HepG2 (cell line): ENCODE data around the gene TBC1D14. TPM values are rescaled to one million over a fixed set of nuclear protein-coding genes. Genes with fewer than 3 reads are reported as not detected.
A peak's percentile ranks its signal among the peaks of the same experiment; 100 is the strongest.

Experiments
- ATM ChIP-seq: fragments of 450-650 bp; IDR thresholded peaks from 2 replicates; pipeline ENCODE4 v1.7.1; 2017; ENCODE audit warnings: mild to moderate bottlenecking, borderline replicate concordance
- CCAR2 ChIP-seq: fragments of 200-400 bp; formaldehyde crosslinking; optimal IDR thresholded peaks from 2 replicates; pipeline ENCODE3; 2018; ENCODE audit warnings: low read depth, mild to moderate bottlenecking, low read length, moderate library complexity
- FOXJ3 ChIP-seq: sonication (generic); formaldehyde crosslinking; IDR thresholded peaks from 2 replicates; pipeline ENCODE4 v1.4.0; 2020; ENCODE audit warnings: missing genetic modification reagents, mild to moderate bottlenecking, borderline replicate concordance
- GABPB1 ChIP-seq: IDR thresholded peaks from 2 replicates; pipeline ENCODE4 v1.6.1; 2016; ENCODE audit warnings: mild to moderate bottlenecking, missing genetic modification reagents, moderate library complexity, missing compliant biosample characterization
- JARID2 ChIP-seq: sonication (generic); formaldehyde crosslinking; IDR thresholded peaks from 2 replicates; pipeline ENCODE4 v1.8.1; 2023; ENCODE audit warnings: missing genetic modification reagents, inconsistent platforms; ENCODE audit not compliant: insufficient replicate concordance
- KMT2A ChIP-seq: sonication (generic); formaldehyde crosslinking; IDR thresholded peaks from 2 replicates; pipeline ENCODE4 v1.4.0; 2020; ENCODE audit warnings: missing genetic modification reagents
- MBD4 ChIP-seq: IDR thresholded peaks from 2 replicates; pipeline ENCODE4 v1.6.1; 2012; ENCODE audit warnings: low read length, inconsistent platforms, borderline replicate concordance
- MTA1 ChIP-seq: sonication (generic); formaldehyde crosslinking; IDR thresholded peaks from 2 replicates; pipeline ENCODE4 v1.4.0; 2020; ENCODE audit warnings: missing genetic modification reagents, mild to moderate bottlenecking, borderline replicate concordance
- NCOA5 ChIP-seq: sonication (generic); formaldehyde crosslinking; IDR thresholded peaks from 2 replicates; pipeline ENCODE4 v1.4.0; 2020; ENCODE audit warnings: missing genetic modification reagents
- POGZ ChIP-seq: sonication (generic); formaldehyde crosslinking; IDR thresholded peaks from 2 replicates; pipeline ENCODE4 v1.4.0; 2020; ENCODE audit warnings: mild to moderate bottlenecking, missing genetic modification reagents
- SIX4 ChIP-seq: sonication (generic); formaldehyde crosslinking; IDR thresholded peaks from 2 replicates; pipeline ENCODE4 v1.4.0; 2020; ENCODE audit warnings: missing genetic modification reagents
- SNRNP70 ChIP-seq: fragments of 200-400 bp; formaldehyde crosslinking; IDR thresholded peaks from 2 replicates; pipeline ENCODE4 v1.6.1; 2017; ENCODE audit warnings: mild to moderate bottlenecking, low read depth, low read length, moderate library complexity
- ZNF557 ChIP-seq: sonication (generic); formaldehyde crosslinking; IDR thresholded peaks from 2 replicates; pipeline ENCODE4 v1.4.0; 2020; ENCODE audit warnings: missing genetic modification reagents
- polyA plus RNA-seq, 8 experiments: library from polyadenylated mRNA; depleted of rRNA in 3 of 8; stranded (reverse) in 7 of 8; unstranded in 1 of 8; fragments of >200 nt; fragmentation: Illumina TruSeq in 4 of 8; extraction: Trizol in 4 of 8; gene quantifications; 2 replicates each; pipeline versions ENCODE4 v1.2.1 to v1.2.3, GENCODE V29; 2011 to 2016; ENCODE audit warnings: low read depth in 4 of 8, missing spikeins in 1 of 8, mixed read lengths in 1 of 8; ENCODE audit not compliant: insufficient read depth in 1 of 8
- total RNA-seq, 5 experiments: library from RNA; depleted of rRNA; stranded (reverse); fragments of >200 nt; fragmentation: Illumina TruSeq; extraction: Trizol; gene quantifications; 2 replicates each; pipeline ENCODE4 v1.2.3, GENCODE V29; 2016; ENCODE audit warnings: low read depth in 1 of 5
- TF ChIP-seq, protein P1 (sequence below): sonication (generic); formaldehyde crosslinking; IDR thresholded peaks from 2 replicates; pipeline ENCODE4 v1.4.0; 2020; ENCODE audit warnings: mild to moderate bottlenecking, low read depth, missing genetic modification reagents
- TF ChIP-seq, protein P2 (sequence below): sonication (generic); formaldehyde crosslinking; IDR thresholded peaks from 2 replicates; pipeline ENCODE4 v1.4.0; 2020; ENCODE audit warnings: missing genetic modification reagents
- TF ChIP-seq, protein P3 (sequence below): sonication (generic); formaldehyde crosslinking; IDR thresholded peaks from 2 replicates; pipeline ENCODE4 v1.4.0; 2020; ENCODE audit warnings: missing genetic modification reagents, mild to moderate bottlenecking, borderline replicate concordance
- TF ChIP-seq, protein P4 (sequence below), 2 experiments: sonication (generic) in 1 of 2; formaldehyde crosslinking in 1 of 2; IDR thresholded peaks; 2 replicates each; pipeline versions ENCODE4 v1.5.1 to v1.6.1; 2011 to 2020; ENCODE audit warnings: borderline replicate concordance in 1 of 2, low read depth in 1 of 2, low read length in 1 of 2, mild to moderate bottlenecking in 1 of 2, missing genetic modification reagents in 1 of 2, moderate library complexity in 1 of 2
- TF ChIP-seq, protein P5 (sequence below): sonication (generic); formaldehyde crosslinking; IDR thresholded peaks from 2 replicates; pipeline ENCODE4 v1.8.0; 2022; ENCODE audit warnings: mild to moderate bottlenecking, missing genetic modification reagents, moderate library complexity
- TF ChIP-seq, protein P6 (sequence below): sonication (generic); formaldehyde crosslinking; IDR thresholded peaks from 2 replicates; pipeline ENCODE4 v1.8.0; 2022; ENCODE audit warnings: missing genetic modification reagents, mild to moderate bottlenecking, borderline replicate concordance
- TF ChIP-seq, protein P7 (sequence below): sonication (generic); formaldehyde crosslinking; IDR thresholded peaks from 2 replicates; pipeline ENCODE4 v1.5.0; 2020; ENCODE audit warnings: missing genetic modification reagents

The TBC1D14 gene
- total and polyA plus RNA-seq, 2 of the 13 experiments (the other 11 are each of a cell fraction or from before 2014, with no cell fraction given), result 29.5 to 46.5 TPM

DNA sequence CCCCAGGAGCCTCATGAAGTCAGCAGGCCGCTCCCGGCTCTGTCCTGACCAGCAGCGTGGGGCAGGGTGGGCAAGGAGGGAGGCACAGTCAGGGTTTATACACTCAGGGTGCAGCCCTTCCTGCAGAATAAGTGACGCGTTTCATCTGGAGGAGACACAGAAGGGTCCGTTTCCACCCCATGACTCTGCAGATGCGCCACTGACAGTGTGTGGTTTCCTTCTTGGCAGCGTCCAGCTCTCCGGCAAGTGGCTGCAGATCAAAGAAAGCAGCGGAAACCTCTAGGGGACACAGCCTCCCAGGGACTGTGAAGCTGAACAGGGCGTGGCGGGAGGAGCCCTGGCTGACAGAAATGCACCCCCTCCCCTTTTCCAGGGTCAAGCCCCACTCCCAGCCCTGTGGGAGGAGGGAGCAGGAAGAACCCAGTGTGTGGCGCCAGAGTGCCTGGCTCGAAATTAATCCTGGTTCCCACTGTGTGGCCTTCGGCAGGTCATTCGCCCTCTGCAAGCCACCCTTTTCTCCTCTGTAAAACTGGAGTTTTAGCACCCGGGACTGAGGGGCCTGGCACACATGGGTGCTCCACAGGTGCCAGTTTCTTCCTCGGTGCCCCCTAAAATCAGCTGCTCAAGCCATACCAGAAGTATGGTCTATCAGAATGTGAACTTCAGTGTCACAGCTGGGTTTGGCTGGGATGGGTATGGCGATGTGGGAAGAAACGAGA, 17.3 kb upstream of the TBC1D14 start (continued):
- TF ChIP-seq, protein P1, sequence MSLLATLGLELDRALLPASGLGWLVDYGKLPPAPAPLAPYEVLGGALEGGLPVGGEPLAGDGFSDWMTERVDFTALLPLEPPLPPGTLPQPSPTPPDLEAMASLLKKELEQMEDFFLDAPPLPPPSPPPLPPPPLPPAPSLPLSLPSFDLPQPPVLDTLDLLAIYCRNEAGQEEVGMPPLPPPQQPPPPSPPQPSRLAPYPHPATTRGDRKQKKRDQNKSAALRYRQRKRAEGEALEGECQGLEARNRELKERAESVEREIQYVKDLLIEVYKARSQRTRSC, result no peak; the same call in 1 of the 2 replicates
- TF ChIP-seq, protein P2, sequence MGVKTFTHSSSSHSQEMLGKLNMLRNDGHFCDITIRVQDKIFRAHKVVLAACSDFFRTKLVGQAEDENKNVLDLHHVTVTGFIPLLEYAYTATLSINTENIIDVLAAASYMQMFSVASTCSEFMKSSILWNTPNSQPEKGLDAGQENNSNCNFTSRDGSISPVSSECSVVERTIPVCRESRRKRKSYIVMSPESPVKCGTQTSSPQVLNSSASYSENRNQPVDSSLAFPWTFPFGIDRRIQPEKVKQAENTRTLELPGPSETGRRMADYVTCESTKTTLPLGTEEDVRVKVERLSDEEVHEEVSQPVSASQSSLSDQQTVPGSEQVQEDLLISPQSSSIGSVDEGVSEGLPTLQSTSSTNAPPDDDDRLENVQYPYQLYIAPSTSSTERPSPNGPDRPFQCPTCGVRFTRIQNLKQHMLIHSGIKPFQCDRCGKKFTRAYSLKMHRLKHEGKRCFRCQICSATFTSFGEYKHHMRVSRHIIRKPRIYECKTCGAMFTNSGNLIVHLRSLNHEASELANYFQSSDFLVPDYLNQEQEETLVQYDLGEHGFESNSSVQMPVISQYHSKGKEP, result no peak
- TF ChIP-seq FOXJ3 (CRISPR knock-in tag) (no peak), MTA1 (CRISPR knock-in tag) (peak; percentile 90; the same call in 1 of the 2 replicates), JARID2 (CRISPR knock-in tag) (no peak), GABPB1 (CRISPR knock-in tag) (peak; percentile 57; the same call in 1 of the 2 replicates), SNRNP70 (no peak), MBD4 (no peak), ZNF557 (CRISPR knock-in tag) (no peak), SIX4 (CRISPR knock-in tag) (no peak), ATM (no peak), KMT2A (CRISPR knock-in tag) (peak; percentile 13; the same call in 1 of the 2 replicates), CCAR2 (no peak), NCOA5 (CRISPR knock-in tag) (no peak), POGZ (CRISPR knock-in tag) (no peak)
- TF ChIP-seq, protein P3, sequence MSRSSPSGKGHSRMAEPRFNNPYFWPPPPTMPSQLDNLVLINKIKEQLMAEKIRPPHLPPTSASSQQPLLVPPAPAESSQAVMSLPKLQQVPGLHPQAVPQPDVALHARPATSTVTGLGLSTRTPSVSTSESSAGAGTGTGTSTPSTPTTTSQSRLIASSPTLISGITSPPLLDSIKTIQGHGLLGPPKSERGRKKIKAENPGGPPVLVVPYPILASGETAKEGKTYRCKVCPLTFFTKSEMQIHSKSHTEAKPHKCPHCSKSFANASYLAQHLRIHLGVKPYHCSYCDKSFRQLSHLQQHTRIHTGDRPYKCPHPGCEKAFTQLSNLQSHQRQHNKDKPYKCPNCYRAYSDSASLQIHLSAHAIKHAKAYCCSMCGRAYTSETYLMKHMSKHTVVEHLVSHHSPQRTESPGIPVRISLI (CRISPR knock-in tag), result peak; percentile 56; the same call in 1 of the 2 replicates
- TF ChIP-seq, protein P4, sequence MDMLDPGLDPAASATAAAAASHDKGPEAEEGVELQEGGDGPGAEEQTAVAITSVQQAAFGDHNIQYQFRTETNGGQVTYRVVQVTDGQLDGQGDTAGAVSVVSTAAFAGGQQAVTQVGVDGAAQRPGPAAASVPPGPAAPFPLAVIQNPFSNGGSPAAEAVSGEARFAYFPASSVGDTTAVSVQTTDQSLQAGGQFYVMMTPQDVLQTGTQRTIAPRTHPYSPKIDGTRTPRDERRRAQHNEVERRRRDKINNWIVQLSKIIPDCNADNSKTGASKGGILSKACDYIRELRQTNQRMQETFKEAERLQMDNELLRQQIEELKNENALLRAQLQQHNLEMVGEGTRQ (IDR thresholded peaks at IDR 0.05; ENCODE audit: low read depth, low read length), result no peak
- TF ChIP-seq, protein P4 (CRISPR knock-in tag; IDR thresholded peaks at IDR 0.05; ENCODE audit: borderline replicate concordance), result no peak
- TF ChIP-seq, protein P5, sequence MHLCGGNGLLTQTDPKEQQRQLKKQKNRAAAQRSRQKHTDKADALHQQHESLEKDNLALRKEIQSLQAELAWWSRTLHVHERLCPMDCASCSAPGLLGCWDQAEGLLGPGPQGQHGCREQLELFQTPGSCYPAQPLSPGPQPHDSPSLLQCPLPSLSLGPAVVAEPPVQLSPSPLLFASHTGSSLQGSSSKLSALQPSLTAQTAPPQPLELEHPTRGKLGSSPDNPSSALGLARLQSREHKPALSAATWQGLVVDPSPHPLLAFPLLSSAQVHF (CRISPR knock-in tag), result no peak
- TF ChIP-seq, protein P6, sequence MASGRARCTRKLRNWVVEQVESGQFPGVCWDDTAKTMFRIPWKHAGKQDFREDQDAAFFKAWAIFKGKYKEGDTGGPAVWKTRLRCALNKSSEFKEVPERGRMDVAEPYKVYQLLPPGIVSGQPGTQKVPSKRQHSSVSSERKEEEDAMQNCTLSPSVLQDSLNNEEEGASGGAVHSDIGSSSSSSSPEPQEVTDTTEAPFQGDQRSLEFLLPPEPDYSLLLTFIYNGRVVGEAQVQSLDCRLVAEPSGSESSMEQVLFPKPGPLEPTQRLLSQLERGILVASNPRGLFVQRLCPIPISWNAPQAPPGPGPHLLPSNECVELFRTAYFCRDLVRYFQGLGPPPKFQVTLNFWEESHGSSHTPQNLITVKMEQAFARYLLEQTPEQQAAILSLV, result peak; percentile 77; the same call in 1 of the 2 replicates
- TF ChIP-seq, protein P7, sequence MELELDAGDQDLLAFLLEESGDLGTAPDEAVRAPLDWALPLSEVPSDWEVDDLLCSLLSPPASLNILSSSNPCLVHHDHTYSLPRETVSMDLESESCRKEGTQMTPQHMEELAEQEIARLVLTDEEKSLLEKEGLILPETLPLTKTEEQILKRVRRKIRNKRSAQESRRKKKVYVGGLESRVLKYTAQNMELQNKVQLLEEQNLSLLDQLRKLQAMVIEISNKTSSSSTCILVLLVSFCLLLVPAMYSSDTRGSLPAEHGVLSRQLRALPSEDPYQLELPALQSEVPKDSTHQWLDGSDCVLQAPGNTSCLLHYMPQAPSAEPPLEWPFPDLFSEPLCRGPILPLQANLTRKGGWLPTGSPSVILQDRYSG (CRISPR knock-in tag), result no peak
